ENCODE results near the gene HMCN2.
A peak's percentile ranks its signal among the peaks of the same experiment; 100 is the strongest.
"Not testable (repeated sequence)": the region's sequence is repeated elsewhere in the genome, so short reads cannot be mapped to it uniquely, and the experiment has no call there.

HMCN2 gene

GRCh38 chr9:130240410-130241197 lies 25.0 kb upstream of the HMCN2 start:
- DNase-seq (ENCODE audit: low read depth, low spot score) = peak; percentile 82

- DNase-seq (ENCODE audit: low read depth, low spot score) = no peak
These were observed 24.4 kb upstream of the HMCN2 start for GRCh38 chr9:130241198-130241535.

GRCh38 chr9:130242270-130243014 lies 23.1 kb upstream of the HMCN2 start:
- no peak for DNase-seq (ENCODE audit: low read depth, low spot score)

GRCh38 chr9:130243015-130243881 lies 22.3 kb upstream of the HMCN2 start:
- DNase-seq (ENCODE audit: low read depth, low spot score) = peak; percentile 74

DNA sequence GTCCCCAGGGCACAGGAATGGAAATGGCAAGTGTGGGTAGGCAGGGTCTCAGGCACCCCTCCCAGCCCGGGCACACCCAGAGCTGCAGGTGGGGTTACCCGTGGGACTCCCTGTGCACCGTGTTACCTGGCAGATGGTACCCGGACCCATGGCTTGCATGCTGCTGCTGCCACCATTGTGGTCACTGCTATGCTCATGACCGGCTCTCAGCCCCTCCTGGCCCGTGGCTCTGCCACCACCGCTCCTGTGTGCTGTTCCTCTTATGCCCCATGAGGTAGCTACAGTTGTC lies 21.7 kb upstream of the HMCN2 start:
- DNase-seq (ENCODE audit: low read depth, low spot score) = no peak

- no peak for DNase-seq (ENCODE audit: low read depth, low spot score)
These were observed 20.9 kb upstream of the HMCN2 start for GRCh38 chr9:130244548-130245165.

DNA sequence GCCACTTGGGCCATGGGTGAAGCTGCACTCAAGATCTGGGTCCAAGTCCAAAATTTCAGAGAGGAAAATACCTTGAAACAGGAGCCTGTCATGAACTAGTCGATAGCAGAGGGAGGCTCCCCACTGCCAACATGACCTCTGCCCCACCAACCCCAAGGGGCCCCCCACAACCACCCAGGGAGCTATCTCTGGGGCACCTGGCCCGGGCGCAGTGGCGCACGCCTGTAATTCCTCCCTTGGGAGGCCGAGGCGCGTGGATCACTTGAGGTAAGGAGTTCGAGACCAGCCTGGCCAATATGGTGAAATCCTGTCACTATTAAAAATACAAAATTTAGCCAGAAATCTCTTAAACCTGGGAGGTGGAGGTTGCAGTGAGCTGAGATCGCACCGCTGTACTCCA lies 20.1 kb upstream of the HMCN2 start:
- DNase-seq (ENCODE audit: low read depth, low spot score) = no peak

DNA sequence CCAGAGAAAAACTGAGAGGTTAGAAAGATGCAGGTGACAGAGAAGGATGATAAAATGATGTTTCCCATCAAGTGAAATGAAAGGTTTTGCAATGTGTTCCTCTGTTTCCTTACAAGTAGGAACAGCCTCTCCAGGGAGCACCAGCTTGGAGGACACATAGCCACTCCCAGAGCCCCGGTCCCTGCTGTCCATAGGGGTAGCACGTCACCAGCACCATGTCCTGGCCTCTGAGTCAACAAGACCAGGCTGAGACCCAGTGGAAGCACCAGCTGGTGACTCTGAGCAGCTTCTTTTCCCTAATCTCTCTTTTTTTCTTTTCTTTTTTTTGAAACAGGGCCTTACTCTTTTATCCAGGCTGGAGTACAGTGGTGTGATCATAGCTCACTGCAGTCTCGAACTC lies 19.4 kb upstream of the HMCN2 start:
- no peak for DNase-seq (ENCODE audit: low read depth, low spot score)

GRCh38 chr9:130254747-130255630 lies 10.6 kb upstream of the HMCN2 start:
- DNase-seq (ENCODE audit: low read depth, low spot score) = no peak

- no peak for DNase-seq (ENCODE audit: low read depth, low spot score)
These were observed 9.9 kb upstream of the HMCN2 start for GRCh38 chr9:130255631-130256134.

- DNase-seq (ENCODE audit: low read depth, low spot score) = no peak
These were observed 8.9 kb upstream of the HMCN2 start for GRCh38 chr9:130256644-130257043.

DNA sequence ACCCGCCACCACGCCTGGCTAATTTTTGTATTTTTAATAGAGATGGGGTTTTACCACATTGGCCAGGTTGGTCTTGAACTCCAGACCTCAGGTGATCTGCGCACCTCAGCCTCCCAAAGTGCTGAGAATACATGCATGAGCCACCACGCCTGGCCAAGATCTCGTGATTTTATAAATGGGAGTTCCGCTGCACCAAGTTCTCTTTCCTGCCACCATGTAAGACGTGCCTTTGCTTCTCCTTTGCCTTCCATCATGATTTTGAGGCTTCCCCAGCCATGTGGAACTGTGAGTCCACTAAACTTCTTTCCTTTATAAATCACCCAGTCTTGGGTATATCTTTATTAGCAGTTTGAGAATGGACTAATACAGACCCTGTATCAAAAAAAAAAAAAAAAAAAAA lies 7.4 kb upstream of the HMCN2 start:
- DNase-seq (ENCODE audit: low read depth, low spot score) = not testable (repeated sequence)

- DNase-seq (ENCODE audit: low read depth, low spot score) = no peak
These were observed 6.5 kb upstream of the HMCN2 start for GRCh38 chr9:130259044-130259443.

DNA sequence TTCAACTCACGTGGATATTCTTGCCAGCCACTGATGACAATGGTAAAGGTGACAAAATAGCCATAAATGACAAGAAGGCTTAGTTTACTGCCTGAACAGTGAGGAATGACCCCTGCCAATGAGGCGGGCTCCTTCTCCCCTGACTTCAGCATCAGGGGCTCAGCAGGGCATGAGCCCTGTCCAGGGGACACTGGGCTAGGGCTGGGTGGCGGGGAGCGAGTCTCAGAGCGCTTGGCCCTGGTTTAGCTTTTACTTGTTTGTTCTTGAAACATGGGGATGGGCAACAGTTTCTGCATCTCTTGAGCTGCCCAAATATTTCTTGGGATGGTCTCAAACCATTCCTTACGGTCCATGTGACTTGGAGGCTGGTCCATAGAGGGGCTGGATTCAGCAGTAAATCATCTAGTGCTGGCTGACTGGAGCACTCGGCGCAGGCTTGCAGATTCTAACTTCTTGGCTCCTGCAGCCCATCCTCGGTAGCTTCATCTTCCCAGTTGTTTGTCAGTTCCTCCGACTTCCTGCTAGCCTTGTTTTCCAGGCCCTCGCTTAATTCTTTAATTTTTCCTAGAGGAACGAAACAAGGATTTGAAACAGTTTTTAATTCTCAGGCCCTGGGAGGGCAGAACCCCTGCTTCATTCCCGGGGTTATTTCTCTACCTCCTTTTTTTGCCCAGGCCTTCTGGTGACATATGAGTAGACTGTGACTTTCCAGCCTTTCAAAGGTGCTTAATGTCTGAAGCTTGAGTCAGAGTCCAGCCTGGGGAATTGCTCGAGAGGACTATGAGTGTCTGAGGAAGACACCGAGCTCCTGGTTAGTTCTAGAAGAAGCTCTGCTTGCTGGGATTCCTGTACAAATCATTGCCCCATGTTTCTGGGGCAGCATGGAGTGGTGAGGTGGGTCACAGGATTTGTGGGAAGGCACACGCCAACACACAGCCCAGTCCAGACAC lies 4.5 kb upstream of the HMCN2 start:
- no peak for DNase-seq (ENCODE audit: low read depth, low spot score)

GRCh38 chr9:130262061-130262745 lies 3.4 kb upstream of the HMCN2 start:
- DNase-seq (ENCODE audit: low read depth, low spot score) = no peak

DNA sequence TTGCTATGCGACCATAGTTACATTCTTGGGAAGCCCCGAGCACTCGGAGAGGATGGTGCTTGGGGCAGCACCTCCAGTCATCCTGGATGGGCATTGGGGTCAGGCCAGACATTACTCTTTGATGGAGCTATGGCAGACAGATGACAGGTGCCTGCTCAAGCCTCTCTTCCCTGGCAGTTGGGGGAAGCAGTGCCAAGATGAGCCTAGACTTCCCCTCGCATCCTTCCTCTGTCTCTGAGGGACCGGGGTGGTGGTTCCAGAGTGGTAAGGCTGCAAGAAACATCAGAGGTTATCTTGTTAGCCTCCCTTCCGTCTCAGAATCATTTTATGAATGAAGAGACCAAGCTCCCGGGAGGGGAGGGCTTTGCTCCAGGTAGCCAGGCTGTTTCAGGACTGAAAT lies 2.8 kb upstream of the HMCN2 start:
- DNase-seq (ENCODE audit: low read depth, low spot score) = no peak

DNA sequence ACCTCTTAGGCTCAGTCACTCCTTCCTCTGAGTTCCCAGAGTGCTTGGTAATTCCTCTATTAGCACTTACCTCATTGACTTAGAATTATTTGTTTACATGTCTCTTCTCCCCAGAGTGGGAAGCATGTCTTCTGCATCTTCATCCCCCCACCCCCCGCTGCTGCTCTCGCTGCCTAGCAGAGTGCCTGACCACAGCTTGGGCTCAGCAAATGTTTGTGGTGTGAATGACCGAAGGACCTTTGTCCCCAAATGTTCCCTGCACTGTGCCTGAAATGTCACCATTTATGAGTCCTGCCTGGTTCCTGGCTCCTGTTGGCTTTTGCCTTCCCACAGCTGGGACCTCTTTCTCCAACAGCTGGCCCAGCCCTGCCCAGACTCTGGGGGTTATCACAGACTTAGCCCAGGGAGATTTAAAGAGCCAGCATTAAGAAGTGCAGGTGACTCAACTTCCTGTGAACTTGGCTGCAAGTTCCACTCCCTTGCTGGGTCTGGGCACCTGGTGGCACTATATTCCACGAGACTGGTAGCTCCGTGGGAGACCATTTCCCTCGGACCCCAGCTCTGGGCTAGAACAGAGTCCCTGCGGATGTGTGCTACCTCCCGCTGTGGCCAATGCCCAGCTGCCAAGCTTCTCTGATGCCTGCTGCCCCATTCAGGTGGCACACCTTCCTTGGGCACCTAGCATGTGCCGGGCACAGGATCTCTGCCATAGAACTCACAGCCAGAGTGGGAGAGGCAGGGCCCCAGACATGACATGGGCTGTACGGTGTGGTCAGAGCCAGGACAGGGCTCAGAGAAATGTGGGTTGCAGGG lies 1.8 kb upstream of the HMCN2 start:
- no peak for DNase-seq (ENCODE audit: low read depth, low spot score)

Data from astrocyte of the hippocampus (primary cell).